Stimulated activated CD8-positive, alpha-beta memory T cell treated with anti-CD3 and anti-CD28 coated beads, Interleukin-15, amount 100 ng/mL, for 48 hours (primary cell): ENCODE data around the gene ADGRF3.
"Not testable (repeated sequence)": the region's sequence is repeated elsewhere in the genome, so short reads cannot be mapped to it uniquely, and the experiment has no call there.

Source experiments
- DNase-seq, 2 donors: peaks; one replicate each; pipeline ENCODE4 v3.0.0-alpha.2; 2020; ENCODE audit warnings: low read depth in 2 of 2

ADGRF3 gene

DNA sequence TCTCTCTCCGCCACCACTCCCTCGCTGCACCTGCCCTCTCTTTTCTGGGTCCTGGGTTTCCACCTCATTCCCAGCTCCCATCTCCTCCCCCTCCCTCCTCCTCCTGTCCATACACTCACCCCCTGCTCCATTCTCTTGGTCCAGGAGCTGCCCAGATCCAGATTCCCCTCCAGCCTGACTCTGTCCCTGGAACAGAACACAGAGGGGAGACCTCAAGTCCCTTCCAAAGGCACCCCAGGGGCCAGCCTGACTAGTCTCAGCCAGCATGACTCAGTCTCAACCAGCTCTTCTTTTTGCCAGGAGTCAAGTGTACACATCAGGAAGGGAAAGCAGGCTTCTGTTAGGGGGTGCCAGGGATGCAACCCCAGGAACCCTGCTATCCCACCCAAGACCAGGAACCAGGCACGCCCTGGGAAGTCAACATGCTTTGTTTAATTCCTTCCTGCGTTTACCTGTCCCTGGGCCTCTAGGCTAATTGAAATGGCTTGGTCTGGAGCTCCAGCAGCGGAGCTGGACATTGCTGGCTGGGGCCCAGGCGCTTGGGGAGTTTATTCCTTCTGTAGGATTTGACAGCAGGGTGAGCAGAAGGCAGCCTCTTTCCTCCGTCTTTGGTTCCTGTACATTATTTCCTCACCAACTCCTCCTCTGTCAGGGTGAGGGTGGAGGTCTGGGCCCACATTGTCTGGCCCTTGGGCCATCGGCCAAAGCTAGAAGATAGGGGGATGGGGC is 29.0 kb downstream of the ADGRF3 start:
- no peak for DNase-seq

DNA sequence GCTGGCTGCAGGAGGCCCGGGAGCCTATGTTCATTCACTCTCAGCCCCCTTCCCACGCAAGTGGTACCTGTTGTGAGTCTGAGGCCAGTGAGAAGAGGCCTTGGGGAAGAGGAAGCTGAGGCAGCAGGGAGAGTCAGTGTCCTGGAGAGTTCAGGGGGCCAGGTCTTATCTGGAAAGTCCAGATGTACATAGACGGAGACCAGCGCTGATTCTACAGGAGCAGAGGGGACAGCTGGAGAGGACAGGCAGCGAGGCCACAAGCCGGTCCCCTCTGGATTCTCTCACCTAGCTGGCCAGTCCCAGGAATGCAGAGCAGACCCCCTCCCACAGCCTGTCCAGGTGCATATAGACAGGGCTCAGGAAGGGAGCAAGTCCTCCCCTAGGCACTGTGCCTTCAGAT is 29.7 kb downstream of the ADGRF3 start:
- DNase-seq, result no peak

DNA sequence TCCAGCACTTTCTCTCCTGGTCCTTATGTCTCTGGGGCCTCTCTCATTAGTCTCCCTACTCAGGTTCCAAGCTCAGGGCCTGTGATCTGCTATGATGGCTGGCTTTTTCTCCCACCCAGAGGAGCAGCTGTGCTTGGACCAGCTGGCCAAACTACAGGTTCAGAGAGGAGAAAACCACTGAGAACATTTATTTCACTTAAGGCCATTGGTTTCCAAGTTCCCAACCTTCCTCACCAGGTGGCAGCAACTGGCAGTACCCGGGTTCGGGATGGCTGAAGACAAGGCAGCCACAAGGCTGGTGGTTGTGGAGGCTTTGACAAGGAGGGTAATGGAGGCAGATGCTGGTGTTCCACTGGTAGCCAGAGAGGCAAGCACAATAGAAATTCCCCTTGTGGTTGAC is 30.5 kb downstream of the ADGRF3 start:
- no peak for DNase-seq

DNA sequence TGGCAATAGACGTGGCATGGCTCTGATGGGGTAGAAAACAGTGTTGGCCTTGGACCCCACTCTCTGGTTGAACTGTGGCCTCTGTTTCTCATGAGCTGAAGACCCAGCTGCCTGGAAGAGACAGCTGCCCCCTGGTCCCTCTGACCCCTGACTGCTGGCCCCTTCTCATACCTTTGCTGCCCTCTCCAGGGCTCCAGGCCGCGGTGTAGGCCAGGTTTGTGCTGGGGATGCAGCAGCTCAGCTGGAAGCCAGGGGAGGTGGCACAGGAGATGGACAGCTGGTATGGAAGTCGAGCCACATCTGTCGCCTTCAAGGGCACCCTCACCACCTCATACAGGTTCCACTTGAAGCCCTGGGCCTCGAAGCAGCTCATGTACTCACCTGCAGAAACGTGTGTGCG is 32.3 kb downstream of the ADGRF3 start:
- DNase-seq, result no peak

DNA sequence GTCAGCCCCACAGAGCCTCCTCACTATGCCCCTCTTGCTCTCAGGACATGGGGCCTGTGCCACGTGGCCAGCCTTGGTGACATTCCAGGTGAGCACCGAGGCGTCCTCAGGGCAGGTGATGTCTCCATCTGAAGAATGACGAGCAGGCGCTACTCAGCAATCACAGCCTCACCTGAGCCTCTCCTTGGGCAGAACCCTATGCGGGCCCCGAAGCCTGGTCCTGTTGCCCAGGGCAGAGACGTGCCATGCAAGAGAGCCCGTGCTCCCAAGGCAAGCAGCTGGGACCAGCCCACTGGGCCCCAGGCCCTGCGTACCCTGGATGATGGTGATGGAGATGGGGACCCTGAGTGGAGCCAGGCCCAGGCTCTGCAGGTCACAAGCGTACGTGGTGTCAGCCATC is 33.1 kb downstream of the ADGRF3 start:
- no peak for DNase-seq

DNA sequence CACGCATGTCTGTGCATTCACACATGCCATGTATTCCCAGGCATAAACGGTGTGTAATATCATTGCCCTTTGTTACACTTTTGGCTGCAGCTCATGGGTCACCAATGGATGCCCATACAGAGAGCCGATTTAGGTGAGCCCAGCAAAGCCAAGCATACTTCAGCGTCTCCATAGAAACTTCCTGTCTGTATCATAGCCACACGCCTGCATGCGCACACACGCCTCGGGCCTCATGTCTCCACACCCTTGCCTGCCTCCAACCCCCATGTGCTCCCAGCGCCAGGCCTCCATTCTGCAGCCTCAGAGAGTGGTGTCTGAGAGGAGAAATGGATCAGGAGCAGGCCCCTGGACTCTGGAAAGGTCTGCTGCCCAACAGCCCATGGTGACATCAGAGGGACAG is 34.1 kb downstream of the ADGRF3 start:
- DNase-seq, result no peak

DNA sequence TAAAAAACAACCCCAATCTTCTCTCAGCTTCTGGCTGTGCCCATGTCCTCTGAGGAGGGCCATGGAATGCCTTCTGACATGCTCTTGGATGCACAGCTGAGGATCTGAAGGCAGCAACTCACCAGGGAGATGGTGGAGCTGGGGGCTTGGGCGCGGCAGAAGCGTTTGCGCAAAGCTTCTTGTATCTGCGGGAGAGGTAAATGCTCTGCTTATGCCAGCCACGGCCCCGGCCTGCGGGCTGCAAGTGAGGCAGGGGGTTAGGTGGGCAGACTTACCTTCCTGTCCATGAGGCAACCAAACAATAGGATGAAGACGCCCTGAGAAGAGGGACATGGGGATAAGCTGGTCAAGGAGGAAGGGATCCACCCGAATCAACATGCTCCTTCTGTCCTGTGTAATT is 36.7 kb downstream of the ADGRF3 start:
- DNase-seq, result no peak

DNA sequence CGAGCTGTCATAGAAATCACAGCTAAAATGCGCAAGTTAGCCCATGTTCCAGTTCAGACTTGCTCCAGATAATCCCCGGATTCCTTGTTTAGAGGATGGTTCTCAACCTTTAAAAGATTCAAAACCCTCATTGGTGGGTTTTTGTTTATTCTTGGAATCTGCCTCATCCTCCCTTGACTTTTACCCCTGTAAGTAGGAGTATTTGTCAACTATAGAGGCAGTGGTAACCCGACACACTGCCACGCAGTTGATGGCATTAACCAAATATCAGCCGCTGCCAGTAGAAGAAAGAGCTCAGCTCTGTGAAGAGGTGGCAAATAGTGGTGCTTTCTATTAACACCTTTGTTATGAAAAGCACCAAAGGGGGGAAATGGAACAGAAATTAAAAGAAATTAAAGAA is 41.0 kb downstream of the ADGRF3 start:
- no peak for DNase-seq

DNA sequence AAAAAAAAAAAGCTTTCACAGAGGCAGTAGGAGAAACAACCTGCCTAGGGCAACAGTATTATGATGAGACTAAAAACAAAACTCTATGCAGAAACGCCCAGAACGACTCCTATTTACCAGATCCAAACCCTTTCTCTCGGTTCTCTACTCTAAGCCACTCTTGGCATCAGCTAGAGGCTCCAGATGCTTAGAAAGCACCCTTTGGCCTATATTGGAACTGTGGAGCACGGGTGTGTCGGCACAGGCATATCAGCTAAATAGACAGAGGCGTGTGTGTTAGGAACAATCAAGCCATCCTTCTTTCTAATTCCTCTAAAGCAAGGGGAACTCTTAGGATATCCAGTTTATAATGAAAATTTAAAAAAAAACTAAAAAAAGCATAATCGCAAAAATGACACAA is 41.5 kb downstream of the ADGRF3 start:
- DNase-seq, result not testable (repeated sequence)

DNA sequence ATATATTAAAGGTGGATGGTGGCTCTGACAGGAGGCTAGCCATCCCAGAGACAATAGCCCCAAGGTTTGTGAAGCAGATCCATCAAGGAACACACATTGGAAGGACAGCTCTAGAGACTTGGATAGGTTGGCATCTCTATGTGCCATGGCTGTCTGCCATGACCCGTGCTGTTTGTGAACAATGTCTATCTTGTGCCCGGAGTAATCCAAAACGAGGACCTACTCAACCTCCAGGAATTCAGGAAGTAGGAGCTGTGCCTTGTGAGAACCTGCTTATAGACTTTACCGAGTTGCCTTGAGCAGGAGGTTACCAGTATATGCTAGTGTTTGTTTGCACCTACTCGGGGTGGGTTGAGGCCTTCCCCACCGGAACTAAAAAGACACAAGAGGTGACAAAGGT is 43.7 kb downstream of the ADGRF3 start:
- DNase-seq, result no peak

DNA sequence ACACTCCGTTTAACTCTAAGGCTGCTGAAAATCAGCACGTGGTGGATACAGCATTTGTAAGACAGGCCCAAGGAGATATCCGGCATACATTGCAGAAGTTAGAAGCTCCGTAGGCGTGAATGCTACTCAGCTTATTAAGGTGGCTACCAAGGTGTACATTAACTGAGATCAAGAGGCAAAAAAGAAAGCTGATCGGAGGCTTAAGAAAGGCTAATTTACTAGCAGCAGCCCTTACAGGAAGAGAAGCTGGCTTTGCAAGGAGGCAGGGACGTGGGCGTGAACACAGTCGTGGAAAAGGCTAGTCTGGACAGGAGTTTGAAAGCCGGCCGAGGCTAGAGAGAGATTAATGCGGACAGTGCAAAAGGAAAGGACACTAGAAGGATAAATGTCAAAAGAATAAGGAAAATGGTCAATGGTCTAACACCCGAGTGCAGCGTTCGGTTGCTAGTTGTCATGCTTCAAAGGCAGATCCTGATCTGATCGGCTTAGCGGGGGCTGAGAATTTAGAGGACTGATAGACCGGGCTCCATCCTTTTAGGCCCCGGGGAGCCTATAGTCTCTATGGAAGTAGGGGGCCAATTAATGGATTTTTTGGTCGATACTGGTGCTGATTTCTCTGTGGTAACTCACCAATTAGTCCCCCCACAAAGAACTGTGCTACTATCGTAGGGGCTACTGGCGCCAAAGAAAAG is 46.2 kb downstream of the ADGRF3 start:
- DNase-seq, result no peak

DNA sequence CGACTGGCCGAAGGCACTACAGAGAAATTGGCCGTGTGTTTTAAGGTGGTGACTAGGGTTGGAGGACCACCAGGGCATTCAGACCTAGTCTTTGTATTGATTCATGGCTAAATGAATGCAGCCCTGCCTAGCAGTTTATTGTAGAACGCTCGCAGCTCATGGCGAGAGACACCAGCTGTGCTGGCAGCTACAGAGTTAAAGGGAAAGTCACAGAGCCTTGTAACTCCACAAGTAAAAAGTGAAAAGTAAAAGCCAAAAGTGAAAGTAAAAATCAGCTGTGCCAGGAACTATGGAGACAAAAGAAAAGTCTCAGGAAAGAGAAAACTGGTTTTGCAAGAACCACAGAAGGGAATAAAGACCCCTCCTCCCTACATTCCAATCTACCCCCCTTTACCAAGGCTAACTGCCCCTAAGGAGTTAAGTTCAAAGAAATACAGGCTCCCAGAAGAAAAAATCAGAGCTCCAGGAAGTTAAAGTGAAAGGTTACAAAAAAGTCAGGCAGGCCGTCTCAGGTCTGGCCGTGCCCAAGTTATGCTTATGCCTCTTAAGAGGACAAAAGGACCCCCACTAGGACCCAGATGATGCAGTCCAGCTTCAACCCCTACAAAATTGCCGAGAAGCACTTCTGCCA is 47.0 kb downstream of the ADGRF3 start:
- no peak for DNase-seq

DNA sequence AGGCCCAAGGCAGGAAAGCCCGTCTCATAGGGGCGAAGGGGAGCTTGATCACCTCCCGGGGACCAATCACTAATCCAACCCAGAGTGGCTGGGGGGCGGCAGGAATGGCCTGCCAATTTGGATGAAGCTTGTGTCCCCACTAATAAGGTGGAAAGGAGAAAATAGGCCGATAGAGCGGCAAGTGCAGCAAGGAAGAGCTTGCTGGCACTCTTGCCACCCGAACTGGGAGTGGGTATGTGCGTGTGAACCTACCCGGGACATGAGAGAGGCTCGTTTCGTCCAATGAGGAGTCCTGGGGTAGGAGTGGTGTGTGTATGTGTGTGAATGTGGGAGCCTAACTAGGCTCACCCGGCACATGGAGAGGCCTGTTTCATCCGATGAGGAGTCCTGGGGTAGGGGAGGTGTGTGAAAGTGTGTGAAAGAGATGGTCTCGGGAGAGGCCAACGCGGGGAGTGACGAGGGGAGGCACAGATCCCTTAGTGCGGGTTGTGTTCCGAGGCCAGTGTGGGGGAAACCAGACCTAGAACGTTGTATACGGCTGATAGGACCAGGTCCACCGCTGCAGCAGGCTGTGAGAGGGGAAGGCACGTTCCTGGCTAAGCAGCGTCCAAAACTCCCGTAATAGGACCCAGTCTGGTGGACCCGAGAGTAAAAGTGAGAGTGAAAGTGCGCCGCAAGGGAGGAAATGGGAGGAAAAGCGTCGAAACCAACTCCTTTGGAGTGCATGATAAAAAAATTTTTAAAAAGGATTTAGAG is 47.8 kb downstream of the ADGRF3 start:
- no peak for DNase-seq

DNA sequence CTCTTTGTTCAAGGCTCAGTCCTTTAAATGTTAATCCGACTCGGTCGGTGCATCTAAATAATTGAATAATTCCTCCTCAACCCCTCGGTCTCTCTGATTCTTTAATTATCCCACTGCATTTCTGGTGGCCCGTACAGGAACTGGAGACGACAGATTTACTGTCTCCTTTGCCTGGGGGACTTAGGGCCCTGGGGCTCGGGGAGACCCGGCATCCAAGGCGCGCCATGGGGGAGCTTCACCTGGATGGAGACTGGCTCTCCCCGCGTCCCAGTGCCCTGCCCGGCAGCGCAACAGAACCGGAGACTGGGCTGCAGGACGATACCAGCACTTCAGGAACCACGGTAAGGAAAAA is 48.3 kb downstream of the ADGRF3 start:
- no peak for DNase-seq

DNA sequence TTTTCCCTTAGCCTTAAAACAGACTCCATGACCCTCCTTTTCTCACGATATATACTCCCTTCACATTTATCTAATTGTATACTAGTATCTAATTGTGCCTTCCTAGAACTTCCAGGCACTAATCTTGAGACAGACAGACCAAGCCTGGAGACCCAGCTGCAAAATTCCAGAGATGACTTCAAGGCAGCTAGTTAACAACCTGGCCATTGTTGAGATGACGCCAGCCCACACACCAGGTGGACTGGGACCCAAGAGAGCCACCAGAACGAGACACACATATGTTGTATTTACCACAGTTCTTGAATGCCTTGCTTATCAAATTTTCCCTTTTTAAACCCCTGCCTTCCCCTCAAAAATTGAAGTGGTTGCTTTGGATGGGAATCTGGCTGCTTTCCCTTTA is 49.5 kb downstream of the ADGRF3 start:
- no peak for DNase-seq

DNA sequence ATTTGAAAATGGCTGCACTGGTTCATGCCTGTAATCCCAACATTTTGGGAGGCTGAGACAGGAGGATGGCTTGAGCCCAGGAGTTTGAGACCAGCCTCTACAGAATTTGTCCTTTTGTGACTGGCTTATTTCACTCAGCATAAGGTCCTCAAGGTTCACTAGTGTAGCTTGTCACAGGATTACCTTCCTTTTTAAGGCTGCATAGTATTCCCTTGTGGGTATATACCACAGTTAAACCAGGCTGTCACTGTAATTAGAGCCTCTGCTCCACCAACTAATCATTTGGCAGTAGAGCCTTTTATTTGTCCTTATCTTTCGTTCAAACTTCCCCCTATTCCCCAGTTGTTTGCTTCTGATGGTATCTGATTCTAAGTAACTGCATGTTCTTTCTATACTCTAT is 51.1 kb downstream of the ADGRF3 start:
- DNase-seq, result no peak

DNA sequence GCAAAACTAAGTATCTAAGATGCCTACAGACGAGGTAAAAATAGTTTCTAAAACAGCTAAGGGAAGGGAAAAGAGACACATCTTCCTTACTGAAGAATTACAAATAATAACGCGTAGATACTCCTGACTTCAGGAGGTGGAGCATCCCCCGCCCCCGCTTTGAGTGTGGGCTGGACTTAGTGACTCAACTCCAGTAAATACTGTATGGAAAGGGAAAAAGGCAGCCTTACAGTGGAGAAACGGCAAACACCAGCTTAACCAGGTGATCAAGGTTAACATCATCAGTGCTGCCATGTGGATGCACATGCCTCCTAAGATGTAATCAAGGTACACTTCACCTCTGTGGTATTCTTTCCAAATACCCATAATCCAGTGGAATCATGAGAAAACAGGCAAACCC is 53.9 kb downstream of the ADGRF3 start:
- no peak for DNase-seq

DNA sequence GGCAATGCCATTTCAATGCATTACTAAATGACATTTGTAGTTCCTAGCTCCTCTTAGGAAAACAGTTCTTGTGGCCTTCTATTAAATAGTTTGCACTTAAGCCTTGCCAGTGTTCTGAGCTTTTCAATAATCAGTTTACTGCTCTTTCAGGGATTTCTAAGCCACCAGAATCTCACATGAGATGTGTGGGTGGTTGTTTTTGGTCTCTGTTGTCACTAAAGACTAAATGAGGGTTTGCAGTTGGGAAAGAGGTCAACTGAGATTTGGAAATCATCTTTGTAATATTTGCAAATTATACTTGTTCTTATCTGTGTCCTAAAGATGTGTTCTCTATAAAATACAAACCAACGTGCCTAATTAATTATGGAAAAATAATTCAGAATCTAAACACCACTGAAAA is 56.6 kb downstream of the ADGRF3 start:
- no peak for DNase-seq

DNA sequence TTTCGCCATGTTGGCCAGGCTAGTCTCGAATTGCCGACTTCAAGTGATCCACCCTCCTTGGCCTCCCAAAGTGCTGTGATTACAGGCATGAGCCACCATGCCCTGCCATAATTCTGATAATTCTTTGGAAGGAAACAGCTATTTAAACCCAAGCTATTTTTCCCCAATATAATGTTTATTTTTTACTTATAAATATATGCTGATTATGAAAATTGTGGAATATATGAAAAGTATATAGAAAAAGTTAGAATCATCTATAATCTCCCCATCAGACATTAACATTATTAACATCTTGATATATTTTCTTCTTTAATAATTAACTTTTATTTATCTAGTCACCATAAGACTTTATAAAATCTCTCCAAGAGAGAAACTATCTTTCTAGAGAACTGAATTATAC is 60.7 kb downstream of the ADGRF3 start:
- no peak for DNase-seq

DNA sequence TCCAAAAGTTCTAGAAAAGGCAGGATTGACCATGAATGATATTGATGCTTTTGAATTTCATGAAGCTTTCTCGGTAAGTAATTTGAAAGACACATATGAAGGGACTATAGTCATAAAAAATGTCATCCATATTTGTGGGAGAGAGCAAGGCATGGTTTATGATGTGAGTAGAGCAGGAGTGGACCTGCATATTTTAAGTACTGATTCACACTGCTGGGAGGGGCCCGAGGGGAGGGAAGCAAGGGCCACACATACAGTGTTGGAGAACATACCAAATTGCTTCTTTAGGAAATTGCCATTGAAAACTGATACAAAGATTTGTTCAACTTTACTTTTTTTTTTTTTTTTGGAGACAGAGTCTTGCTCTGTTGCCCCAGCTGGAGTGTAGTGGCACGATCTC is 62.5 kb downstream of the ADGRF3 start:
- no peak for DNase-seq

DNA sequence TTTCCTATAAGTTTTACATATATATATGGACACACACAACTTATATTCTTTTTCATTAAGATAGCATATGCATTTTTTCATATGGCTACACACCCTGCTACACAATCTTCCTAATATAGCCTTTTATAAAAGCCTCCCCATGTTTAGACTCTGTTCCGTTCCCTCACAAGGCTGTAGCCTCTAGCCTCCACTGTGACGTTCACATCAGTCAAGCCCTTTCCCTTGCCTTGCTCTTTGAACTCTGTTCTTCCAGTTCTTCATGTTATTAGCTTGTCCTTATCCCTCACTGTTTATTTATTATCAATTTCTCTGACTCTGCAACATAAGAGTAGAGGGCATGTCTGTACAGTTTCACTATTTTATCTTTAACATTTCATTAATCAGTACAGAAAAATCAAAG is 63.0 kb downstream of the ADGRF3 start:
- DNase-seq, result no peak

DNA sequence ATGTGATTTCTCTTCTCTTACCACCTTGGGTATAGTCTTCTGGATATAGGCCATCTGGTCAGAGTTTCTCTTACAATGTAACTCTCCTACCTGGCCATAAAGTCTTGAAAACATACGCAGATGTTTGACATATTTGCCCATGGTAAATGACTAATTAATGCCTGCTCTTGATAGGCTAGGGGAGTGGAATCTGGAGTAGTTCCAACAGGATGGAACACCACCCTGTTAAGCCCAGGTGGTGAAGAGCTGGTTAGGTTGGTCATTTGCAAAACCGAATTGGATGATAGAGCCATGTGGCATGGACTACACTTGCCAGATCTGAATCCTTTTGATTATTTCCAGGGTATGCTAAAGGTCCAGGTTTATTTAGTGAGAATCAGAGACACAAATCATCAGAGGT is 65.4 kb downstream of the ADGRF3 start:
- no peak for DNase-seq

DNA sequence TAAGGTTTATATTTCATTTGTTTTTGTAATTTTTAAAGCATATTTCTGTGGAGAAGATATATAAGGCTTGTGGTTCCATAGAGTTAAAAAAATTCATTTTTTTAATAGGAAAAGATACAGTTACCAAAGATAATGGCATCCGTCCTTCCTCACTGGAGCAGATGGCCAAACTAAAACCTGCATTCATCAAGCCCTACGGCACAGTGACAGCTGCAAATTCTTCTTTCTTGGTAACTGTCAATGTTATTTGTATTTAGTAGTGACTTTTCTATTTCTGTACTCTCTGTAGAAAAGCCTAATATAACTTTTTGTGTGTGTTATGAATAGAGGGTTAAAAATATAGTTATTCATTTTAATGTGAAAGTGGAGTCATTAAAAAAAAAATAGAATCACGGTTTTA is 66.7 kb downstream of the ADGRF3 start:
- no peak for DNase-seq
